H1 (cell line): Measurements from ENCODE around the gene CPED1. TPM values are rescaled to one million over a fixed set of nuclear protein-coding genes. Genes with fewer than 3 reads are reported as not detected.

Source experiments
- CTCF ChIA-PET: fragments of 300-600 bp; sonication (Branson Sonifier 250); formaldehyde crosslinking; loops from one replicate; lab custom pipeline; 2021; ENCODE audit not compliant: partially characterized antibody; lab: Charles Lee
- POLR2A ChIA-PET: fragments of 300-600 bp; sonication (Branson Sonifier 250); formaldehyde crosslinking; loops from one replicate; lab custom pipeline; 2021; ENCODE audit warnings: inconsistent platforms; ENCODE audit not compliant: partially characterized antibody; lab: Charles Lee
- DNase-seq, 2 experiments: peaks; one replicate each; pipeline versions ENCODE4 v3.0.0 to v3.0.0-alpha.2; 2010 to 2022; ENCODE audit warnings: low spot score in 2 of 2, low read depth in 1 of 2, mixed read lengths in 1 of 2
- FAIRE-seq: peaks from 2 replicates; lab custom pipeline; 2011; peaks lifted over from hg19 to GRCh38; lab: Jason Lieb, UNC
- H2AFZ ChIP-seq: 2 replicates; pipeline ENCODE4 v1.8.1; 2012; ENCODE audit warnings: low read length, inconsistent platforms
- H2AK5ac ChIP-seq: 2 replicates; pipeline ENCODE4 v1.6.1; 2013; ENCODE audit warnings: low read depth, low read length
- H2BK120ac ChIP-seq: replicated peaks from 2 replicates; pipeline ENCODE3; 2013; ENCODE audit warnings: low read depth, low read length, inconsistent platforms
- H2BK12ac ChIP-seq: 2 replicates; pipeline ENCODE4 v1.6.1; 2013; ENCODE audit warnings: low read depth, low read length
- H2BK15ac ChIP-seq: 2 replicates; pipeline ENCODE4 v1.6.1; 2013; ENCODE audit warnings: low read length
- H2BK20ac ChIP-seq: 2 replicates; pipeline ENCODE4 v1.6.1; 2013; ENCODE audit warnings: low read length
- H2BK5ac ChIP-seq: 2 replicates; pipeline ENCODE4 v1.6.1; 2013; ENCODE audit warnings: low read depth, low read length
- H3K14ac ChIP-seq: 2 replicates; pipeline ENCODE4 v1.6.1; 2013; ENCODE audit warnings: inconsistent platforms; ENCODE audit not compliant: insufficient read length
- H3K18ac ChIP-seq: 2 replicates; pipeline ENCODE4 v1.6.1; 2013; ENCODE audit warnings: low read length; ENCODE audit errors: extremely low read depth
- H3K23ac ChIP-seq: 2 replicates; pipeline ENCODE4 v1.6.1; 2013; ENCODE audit warnings: inconsistent platforms; ENCODE audit not compliant: insufficient read length
- H3K23me2 ChIP-seq: 2 replicates; pipeline ENCODE4 v1.6.1; 2013; ENCODE audit warnings: low read depth, low read length
- H3K27ac ChIP-seq: 2 replicates; pipeline ENCODE4 v1.6.1; 2011; ENCODE audit warnings: low read depth, low read length, inconsistent platforms
- H3K27me3 ChIP-seq, 4 experiments: replicated peaks in 1 of 4; 1 replicate in 1 of 4; 2 replicates in 3 of 4; pipeline versions ENCODE4 v1.6.1 to v1.8.1; 2011 to 2013; ENCODE audit warnings: low read length in 3 of 4, mild to moderate bottlenecking in 3 of 4, inconsistent platforms in 2 of 4, mixed read lengths in 2 of 4, moderate library complexity in 1 of 4; ENCODE audit not compliant: control insufficient read depth in 3 of 4, insufficient read depth in 3 of 4; ENCODE audit errors: extremely low read depth in 1 of 4
- H3K36me3 ChIP-seq, 4 experiments: 2 replicates each; pipeline versions ENCODE4 v1.6.1 to v1.8.1; 2011 to 2013; ENCODE audit warnings: mild to moderate bottlenecking in 4 of 4, low read length in 3 of 4, moderate library complexity in 2 of 4, control low read depth in 1 of 4, inconsistent platforms in 1 of 4; ENCODE audit not compliant: insufficient read depth in 4 of 4, control insufficient read depth in 2 of 4
- H3K4ac ChIP-seq: replicated peaks from 2 replicates; pipeline ENCODE3; 2013; ENCODE audit warnings: low read length, low read depth, mixed read lengths, inconsistent platforms; ENCODE audit not compliant: insufficient read length
- H3K4me1 ChIP-seq, 4 experiments: replicated peaks in 1 of 4; 1 replicate in 1 of 4; 2 replicates in 3 of 4; pipeline versions ENCODE4 v1.6.1 to v1.8.1; 2011 to 2013; ENCODE audit warnings: low read length in 3 of 4, inconsistent platforms in 2 of 4, mixed read lengths in 1 of 4; ENCODE audit not compliant: insufficient read depth in 4 of 4, control insufficient read depth in 3 of 4
- H3K4me2 ChIP-seq, 2 experiments: 2 replicates each; pipeline versions ENCODE4 v1.6.1 to v1.8.1; 2011 to 2013; ENCODE audit warnings: low read depth in 2 of 2, low read length in 2 of 2, control low read depth in 1 of 2, inconsistent platforms in 1 of 2, mild to moderate bottlenecking in 1 of 2; ENCODE audit not compliant: insufficient read depth in 1 of 2
- H3K4me3 ChIP-seq, 4 experiments: fragments of 200-600, 300-600 bp in 1 of 4; sonication (generic), shearing (Covaris generic), sonication (Bioruptor Twin) in 1 of 4; 2 replicates each; pipeline versions ENCODE4 v1.5.1 to v1.8.1; 2011 to 2016; ENCODE audit warnings: low read length in 4 of 4, low read depth in 3 of 4, control low read depth in 2 of 4, inconsistent platforms in 2 of 4, mild to moderate bottlenecking in 2 of 4, mixed read lengths in 1 of 4, moderate library complexity in 1 of 4; ENCODE audit not compliant: insufficient read depth in 2 of 4; ENCODE audit errors: extremely low read depth in 1 of 4
- H3K56ac ChIP-seq: replicated peaks from 2 replicates; pipeline ENCODE3; 2013; ENCODE audit warnings: low read depth, mild to moderate bottlenecking, mixed read lengths, low read length, inconsistent platforms; ENCODE audit not compliant: insufficient read length
- H3K79me1 ChIP-seq: 2 replicates; pipeline ENCODE4 v1.6.1; 2013; ENCODE audit warnings: low read depth, low read length, control low read depth
- H3K79me2 ChIP-seq, 2 experiments: 2 replicates each; pipeline versions ENCODE4 v1.6.1 to v1.8.1; 2012 to 2013; ENCODE audit warnings: low read length in 2 of 2, mild to moderate bottlenecking in 2 of 2, inconsistent platforms in 1 of 2; ENCODE audit not compliant: insufficient read depth in 2 of 2, control insufficient read depth in 1 of 2
- H3K9ac ChIP-seq, 4 experiments: replicated peaks in 1 of 4; 1 replicate in 1 of 4; 2 replicates in 3 of 4; pipeline versions ENCODE4 v1.6.1 to v1.8.1; 2011 to 2013; ENCODE audit warnings: low read depth in 3 of 4, low read length in 3 of 4, control low read depth in 2 of 4, mild to moderate bottlenecking in 2 of 4, moderate library complexity in 2 of 4, inconsistent platforms in 1 of 4; ENCODE audit errors: extremely low read depth in 1 of 4
- H3K9me3 ChIP-seq, 2 experiments: 2 replicates each; pipeline versions ENCODE4 v1.6.1 to v1.8.1; 2012 to 2013; ENCODE audit warnings: mild to moderate bottlenecking in 2 of 2, moderate library complexity in 2 of 2, control low read depth in 1 of 2, inconsistent platforms in 1 of 2, low read depth in 1 of 2, low read length in 1 of 2, mixed read lengths in 1 of 2; ENCODE audit not compliant: insufficient read depth in 2 of 2
- H4K20me1 ChIP-seq, 2 experiments: replicated peaks in 1 of 2; 2 replicates each; pipeline versions ENCODE3 to v1.8.1; 2011 to 2013; ENCODE audit warnings: inconsistent platforms in 2 of 2, low read length in 2 of 2, mild to moderate bottlenecking in 1 of 2; ENCODE audit not compliant: insufficient read depth in 2 of 2, control insufficient read depth in 1 of 2
- H4K5ac ChIP-seq: 2 replicates; pipeline ENCODE4 v1.6.1; 2013; ENCODE audit warnings: low read length, low read depth, mixed read lengths, inconsistent platforms; ENCODE audit not compliant: insufficient read length
- H4K8ac ChIP-seq: 2 replicates; pipeline ENCODE4 v1.8.0; 2013; ENCODE audit warnings: mild to moderate bottlenecking, moderate library complexity, low read length, inconsistent platforms; ENCODE audit not compliant: insufficient read depth; ENCODE audit errors: extremely low read depth
- H4K91ac ChIP-seq: replicated peaks from 2 replicates; pipeline ENCODE3; 2013; ENCODE audit warnings: low read length, mixed read lengths, inconsistent platforms; ENCODE audit not compliant: insufficient read length
- BACH1 ChIP-seq: IDR thresholded peaks from 2 replicates; pipeline ENCODE4 v1.6.1; 2012; ENCODE audit warnings: low read length, improper control_type of control experiment
- BRCA1 ChIP-seq: IDR thresholded peaks from 2 replicates; pipeline ENCODE4 v1.6.1; 2012; ENCODE audit warnings: low read depth, low read length, improper control_type of control experiment
- CHD2 ChIP-seq: IDR thresholded peaks from 2 replicates; pipeline ENCODE4 v1.6.1; 2012; ENCODE audit warnings: low read length, improper control_type of control experiment
- EP300 ChIP-seq, 2 experiments: IDR thresholded peaks; 1 replicate in 1 of 2; 2 replicates in 1 of 2; pipeline ENCODE4 v1.6.1; 2011 to 2012; ENCODE audit warnings: low read depth in 2 of 2, low read length in 2 of 2, mild to moderate bottlenecking in 2 of 2, borderline replicate concordance in 1 of 2, inconsistent platforms in 1 of 2, moderate library complexity in 1 of 2
- KDM1A ChIP-seq: fragments of 200-600, 300-600 bp; sonication (generic); IDR thresholded peaks from 2 replicates; pipeline ENCODE4 v1.7.1; 2016; ENCODE audit warnings: mild to moderate bottlenecking, low read length, borderline replicate concordance
- NANOG ChIP-seq: IDR thresholded peaks from 2 replicates; pipeline ENCODE4 v1.6.1; 2011; ENCODE audit warnings: low read length, low read depth, mild to moderate bottlenecking, inconsistent platforms; ENCODE audit not compliant: insufficient read depth, poor library complexity, severe bottlenecking
- RBBP5 ChIP-seq: IDR thresholded peaks from 2 replicates; pipeline ENCODE4 v1.7.1; 2012; ENCODE audit warnings: low read depth, mild to moderate bottlenecking, inconsistent platforms, low read length, moderate library complexity, borderline replicate concordance
- SIRT6 ChIP-seq: IDR thresholded peaks from one replicate; pipeline ENCODE4 v1.7.1; 2012; ENCODE audit warnings: low read length, inconsistent platforms
- SP1 ChIP-seq: IDR thresholded peaks from 2 replicates; pipeline ENCODE4 v1.6.1; 2011; ENCODE audit warnings: low read depth, low read length
- TBP ChIP-seq: IDR thresholded peaks from 2 replicates; pipeline ENCODE4 v1.6.1; 2011; ENCODE audit warnings: low read depth, low read length, improper control_type of control experiment
- YY1 ChIP-seq: IDR thresholded peaks from 2 replicates; pipeline ENCODE4 v1.6.1; 2011; ENCODE audit warnings: low read depth, mild to moderate bottlenecking, low read length
- WGBS, 2 experiments: shearing (Covaris generic) in 1 of 2; methylation state at CpG; one replicate each; pipeline versions ENCODE4 v1.1.6 to v1.1.7; 2013 to 2015; ENCODE audit warnings: low lambda C conversion rate in 2 of 2, mixed read lengths in 2 of 2, inconsistent platforms in 1 of 2, low coverage in 1 of 2, missing lambda C conversion rate in 1 of 2; ENCODE audit not compliant: insufficient replicate concordance in 2 of 2, insufficient coverage in 1 of 2, insufficient read length in 1 of 2; ENCODE audit errors: extremely low coverage in 1 of 2, missing lambda C conversion rate in 1 of 2; 5-methylcytosine and 5-hydroxymethylcytosine counted together
- polyA plus RNA-seq, 7 experiments: library from polyadenylated mRNA; depleted of rRNA in 3 of 7; stranded (reverse) in 5 of 7; unstranded in 2 of 7; fragments of >200 nt in 5 of 7; fragments of 200-250 nt in 2 of 7; gene quantifications; 1 replicate in 5 of 7; 2 replicates in 1 of 7; 4 replicates in 1 of 7; pipeline versions ENCODE4 v1.2.1 to v1.2.3, GENCODE V29; 2011 to 2013; ENCODE audit warnings: missing spikeins in 2 of 7, mixed read lengths in 2 of 7
- total RNA-seq: library from RNA; stranded (reverse); fragmentation: NEBNext Ultra II Directional; extraction: Animal tissue kit (Norgen Biotek cat#: 25700); gene quantifications from 2 replicates; pipeline ENCODE4 v1.2.1, GENCODE V29; 2021
- TF ChIP-seq, protein P1 (sequence below): IDR thresholded peaks from 2 replicates; pipeline ENCODE4 v1.6.1; 2011; ENCODE audit warnings: low read length, improper control_type of control experiment
- TF ChIP-seq, protein P2 (sequence below): IDR thresholded peaks from 2 replicates; pipeline ENCODE4 v1.6.1; 2012; ENCODE audit warnings: low read length, inconsistent platforms

Gene CPED1
- total and polyA plus RNA-seq, 2 of the 8 experiments (the other 6 are each of a cell fraction or from before 2014, with no cell fraction given) = 0.08 to 0.39 TPM

DNA sequence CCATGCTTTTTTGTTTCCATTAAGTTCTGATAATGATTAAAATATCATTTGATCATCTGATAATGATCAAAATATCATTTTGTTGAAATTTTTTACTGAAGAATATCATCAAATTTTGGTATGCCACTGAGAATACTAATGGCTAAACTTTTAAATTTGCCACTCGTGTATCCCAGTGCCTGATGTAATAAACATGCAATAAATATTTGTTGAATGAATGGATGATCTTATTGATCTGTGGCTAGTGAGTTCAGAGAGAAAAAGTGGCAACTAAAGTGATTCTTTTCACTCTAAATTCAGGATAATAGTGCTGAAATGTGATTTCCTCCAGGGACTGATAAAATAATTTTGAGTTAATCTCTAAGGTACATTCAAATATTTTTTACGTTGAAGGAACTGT is 181.0 kb downstream of the CPED1 start:
- no peak overlapping the region for H3K27ac ChIP-seq
- 88% methylated on average over 2 of the region's 2 CpGs; no CpG with 5 or more reads in 1 of the 2 experiments for WGBS, 2 experiments
- H2BK12ac ChIP-seq = no peak overlapping the region
- no peaks in the 10 kb centered on the region for H3K79me1 ChIP-seq
- no peak for FAIRE-seq
- no peaks in the 10 kb centered on the region for H3K79me2 ChIP-seq
- H3K23me2 ChIP-seq = no peaks in the 10 kb centered on the region; the same call in 1 of the 2 replicates
- H4K20me1 ChIP-seq = no peaks in the 10 kb centered on the region
- H3K4me1 ChIP-seq = no peaks in the 10 kb centered on the region
- H2AFZ ChIP-seq = no peak overlapping the region
- H4K91ac ChIP-seq = no peak overlapping the region
- no peak for DNase-seq
- no peak overlapping the region for H2BK5ac ChIP-seq
- no peak overlapping the region for H3K4me2 ChIP-seq
- H4K5ac ChIP-seq = no peak overlapping the region
- no peak overlapping the region for H3K14ac ChIP-seq
- CTCF ChIA-PET = no interaction called here
- H3K9me3 ChIP-seq = no peaks in the 10 kb centered on the region
- H3K56ac ChIP-seq = no peak overlapping the region
- no peak overlapping the region for H3K23ac ChIP-seq
- no peak overlapping the region for H2AK5ac ChIP-seq
- POLR2A ChIA-PET = no interaction called here
- no peak overlapping the region for H3K9ac ChIP-seq
- no peak overlapping the region for H2BK120ac ChIP-seq
- H3K27me3 ChIP-seq = no peaks in the 10 kb centered on the region
- H2BK15ac ChIP-seq = no peak overlapping the region
- no peaks in the 10 kb centered on the region for H3K36me3 ChIP-seq
- no peak overlapping the region for H4K8ac ChIP-seq
- H3K18ac ChIP-seq = no peak overlapping the region
- H3K4ac ChIP-seq = no peak overlapping the region
- no peak overlapping the region for H2BK20ac ChIP-seq
- H3K4me3 ChIP-seq = no peak overlapping the region
- no peak for TF ChIP-seq BRCA1
- no peak for TF ChIP-seq CHD2
- no peak for TF ChIP-seq YY1
- TF ChIP-seq BACH1 = no peak
- no peak for TF ChIP-seq NANOG
- no peak for TF ChIP-seq SP1
- TF ChIP-seq SIRT6 = no peak
- no peak for TF ChIP-seq KDM1A
- TF ChIP-seq, protein P1, sequence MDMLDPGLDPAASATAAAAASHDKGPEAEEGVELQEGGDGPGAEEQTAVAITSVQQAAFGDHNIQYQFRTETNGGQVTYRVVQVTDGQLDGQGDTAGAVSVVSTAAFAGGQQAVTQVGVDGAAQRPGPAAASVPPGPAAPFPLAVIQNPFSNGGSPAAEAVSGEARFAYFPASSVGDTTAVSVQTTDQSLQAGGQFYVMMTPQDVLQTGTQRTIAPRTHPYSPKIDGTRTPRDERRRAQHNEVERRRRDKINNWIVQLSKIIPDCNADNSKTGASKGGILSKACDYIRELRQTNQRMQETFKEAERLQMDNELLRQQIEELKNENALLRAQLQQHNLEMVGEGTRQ = no peak
- no peak for TF ChIP-seq TBP
- TF ChIP-seq, protein P2, sequence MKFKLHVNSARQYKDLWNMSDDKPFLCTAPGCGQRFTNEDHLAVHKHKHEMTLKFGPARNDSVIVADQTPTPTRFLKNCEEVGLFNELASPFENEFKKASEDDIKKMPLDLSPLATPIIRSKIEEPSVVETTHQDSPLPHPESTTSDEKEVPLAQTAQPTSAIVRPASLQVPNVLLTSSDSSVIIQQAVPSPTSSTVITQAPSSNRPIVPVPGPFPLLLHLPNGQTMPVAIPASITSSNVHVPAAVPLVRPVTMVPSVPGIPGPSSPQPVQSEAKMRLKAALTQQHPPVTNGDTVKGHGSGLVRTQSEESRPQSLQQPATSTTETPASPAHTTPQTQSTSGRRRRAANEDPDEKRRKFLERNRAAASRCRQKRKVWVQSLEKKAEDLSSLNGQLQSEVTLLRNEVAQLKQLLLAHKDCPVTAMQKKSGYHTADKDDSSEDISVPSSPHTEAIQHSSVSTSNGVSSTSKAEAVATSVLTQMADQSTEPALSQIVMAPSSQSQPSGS = no peak
- no peak for TF ChIP-seq EP300 (IDR thresholded peaks at IDR 0.05; ENCODE audit: borderline replicate concordance in 1 of 2, low read depth in 2 of 2, low read length in 2 of 2)
- no peak for TF ChIP-seq RBBP5
- TF ChIP-seq, all 59 proteins: peak for 0
